Measurements from ENCODE around the gene POR. TPM values are rescaled to one million over a fixed set of nuclear protein-coding genes. Genes with fewer than 3 reads are reported as not detected.

Gene POR
- total RNA-seq, 1 donor from 2014 or later: 232 TPM

GRCh38 chr7:75984130-75985008 is 69.4 kb downstream of the POR start:
- Histone ChIP-seq H3K9me3 (no peaks in the 10 kb centered on the region), H3K27me3 (no peaks in the 10 kb centered on the region), H3K27ac (no peak overlapping the region), H3K4me3 (no peak overlapping the region), H3K4me1 (no peaks in the 10 kb centered on the region), H3K36me3 (peaks cover 86% of the 10 kb centered on the region)
- no peak for TF ChIP-seq CTCF (IDR thresholded peaks at IDR 0.05)
- intact Hi-C loops (cut with DNase I): no loop called here
- no peak for ATAC-seq
- DNase-seq: peak; percentile 61

- DNase-seq (no peak), ATAC-seq (no peak)
- H3K36me3 ChIP-seq: peaks cover 79% of the 10 kb centered on the region
Observed at GRCh38 chr7:75985009-75985517, 70.1 kb downstream of the POR start.

GRCh38 chr7:75985518-75986146 is 70.7 kb downstream of the POR start:
- H3K27ac ChIP-seq: no peak overlapping the region
- DNase-seq (peak; percentile 68), ATAC-seq (no peak)
- H3K4me3 ChIP-seq: no peak overlapping the region
- no peaks in the 10 kb centered on the region for H3K4me1 ChIP-seq
- no peaks in the 10 kb centered on the region for H3K9me3 ChIP-seq
- no peaks in the 10 kb centered on the region for H3K27me3 ChIP-seq
- intact Hi-C loops (cut with DNase I): no loop called here
- H3K36me3 ChIP-seq: peaks cover 73% of the 10 kb centered on the region
- no peak for TF ChIP-seq CTCF (IDR thresholded peaks at IDR 0.05)

More at GRCh38 chr7:75985009-75985517, 70.1 kb downstream of the POR start:
- Histone ChIP-seq H3K27ac (no peak overlapping the region), H3K4me3 (no peak overlapping the region), H3K4me1 (no peaks in the 10 kb centered on the region), H3K9me3 (no peaks in the 10 kb centered on the region), H3K27me3 (no peaks in the 10 kb centered on the region)
- TF ChIP-seq CTCF (IDR thresholded peaks at IDR 0.05): no peak
- intact Hi-C loops (cut with DNase I): no loop called here

- Histone ChIP-seq H3K4me1 (no peaks in the 10 kb centered on the region), H3K27me3 (no peaks in the 10 kb centered on the region), H3K4me3 (no peak overlapping the region), H3K36me3 (peaks cover 67% of the 10 kb centered on the region), H3K27ac (no peak overlapping the region), H3K9me3 (no peaks in the 10 kb centered on the region)
- DNase-seq: peak; percentile 58
- no peak for ATAC-seq
- no peak for TF ChIP-seq CTCF (IDR thresholded peaks at IDR 0.05)
- intact Hi-C loops (cut with DNase I): no loop called here
Observed at GRCh38 chr7:75986147-75986781, 71.3 kb downstream of the POR start.

GRCh38 chr7:75987026-75987804 is 72.3 kb downstream of the POR start:
- H3K36me3 ChIP-seq: peaks cover 57% of the 10 kb centered on the region
- TF ChIP-seq CTCF (IDR thresholded peaks at IDR 0.05): no peak

More at GRCh38 chr7:75987026-75987804, 72.3 kb downstream of the POR start:
- Histone ChIP-seq H3K27ac (no peak overlapping the region), H3K4me1 (no peaks in the 10 kb centered on the region), H3K4me3 (no peak overlapping the region), H3K9me3 (no peaks in the 10 kb centered on the region), H3K27me3 (no peaks in the 10 kb centered on the region)
- intact Hi-C loops (cut with DNase I): no loop called here
- ATAC-seq (no peak), DNase-seq (peak; percentile 64)
